K562 (cell line): ENCODE measurements around the gene NEK3. TPM values are rescaled to one million over a fixed set of nuclear protein-coding genes. Genes with fewer than 3 reads are reported as not detected.

Source experiments
- ATF1 ChIP-seq, 2 experiments: fragments of 450-650 bp in 1 of 2; IDR thresholded peaks; 2 replicates each; pipeline ENCODE4 v1.6.1; 2016; ENCODE audit warnings: missing compliant biosample characterization in 1 of 2, missing genetic modification characterization in 1 of 2
- ATF4 ChIP-seq: fragments of 450-650 bp; formaldehyde crosslinking; IDR thresholded peaks from 2 replicates; pipeline ENCODE4 v1.4.0; 2022; ENCODE audit warnings: mild to moderate bottlenecking, moderate library complexity
- ATF7 ChIP-seq: fragments of 450-650 bp; IDR thresholded peaks from 2 replicates; pipeline ENCODE4 v1.7.1; 2014; ENCODE audit warnings: mild to moderate bottlenecking, moderate library complexity
- BRCA1 ChIP-seq, 2 experiments: fragments of 450-650 bp in 1 of 2; sonication (generic) in 1 of 2; formaldehyde crosslinking in 1 of 2; IDR thresholded peaks; 2 replicates each; pipeline versions ENCODE4 v1.5.0 to v1.6.1; 2017 to 2020; ENCODE audit warnings: mild to moderate bottlenecking in 1 of 2, missing genetic modification reagents in 1 of 2
- C11orf30 ChIP-seq: fragments of 450-650 bp; IDR thresholded peaks from 2 replicates; pipeline ENCODE4 v1.6.1; 2016; ENCODE audit warnings: low read depth, mild to moderate bottlenecking
- CEBPG ChIP-seq, 3 experiments: fragments of 200-800 bp in 1 of 3; sonication (Bioruptor generic) in 1 of 3; sonication (generic) in 1 of 3; formaldehyde crosslinking in 1 of 3; IDR thresholded peaks in 2 of 3; conservative IDR thresholded peaks in 1 of 3; 2 replicates each; pipeline versions ENCODE4 v1.6.1 to v1.8.0; 2016 to 2022; ENCODE audit warnings: missing compliant biosample characterization in 2 of 3, missing genetic modification characterization in 2 of 3, mild to moderate bottlenecking in 1 of 3, missing genetic modification reagents in 1 of 3
- DNMT1 ChIP-seq: fragments of 450-650 bp; IDR thresholded peaks from 2 replicates; pipeline ENCODE4 v1.6.1; 2016; ENCODE audit warnings: antibody characterized with exemption, mild to moderate bottlenecking
- FOXJ3 ChIP-seq: sonication (generic); formaldehyde crosslinking; IDR thresholded peaks from 2 replicates; pipeline ENCODE4 v1.4.0; 2020; ENCODE audit warnings: mild to moderate bottlenecking, missing genetic modification reagents
- GATA2 ChIP-seq: sonication (generic); formaldehyde crosslinking; IDR thresholded peaks from 2 replicates; pipeline ENCODE4 v1.4.0; 2020; ENCODE audit warnings: mild to moderate bottlenecking, missing genetic modification reagents
- GATAD2A ChIP-seq: fragments of 450-650 bp; IDR thresholded peaks from 2 replicates; pipeline ENCODE4 v1.6.1; 2017
- HSF4 ChIP-seq: fragments of 250-450 bp; sonication (Bioruptor Pico); IDR thresholded peaks from 2 replicates; pipeline ENCODE4 v2.1.2; 2022; ENCODE audit warnings: mild to moderate bottlenecking, moderate library complexity, borderline replicate concordance
- L3MBTL2 ChIP-seq: fragments of 450-650 bp; IDR thresholded peaks from 2 replicates; pipeline ENCODE4 v1.6.1; 2016; ENCODE audit warnings: mild to moderate bottlenecking, moderate library complexity
- OTX1 ChIP-seq: fragments of 450-650 bp; formaldehyde crosslinking; IDR thresholded peaks from 2 replicates; pipeline ENCODE4 v1.4.0; 2022; ENCODE audit warnings: mild to moderate bottlenecking
- PHB2 ChIP-seq: fragments of 450-650 bp; IDR thresholded peaks from 2 replicates; pipeline ENCODE4 v1.6.1; 2017; ENCODE audit warnings: low read depth
- POLR2G ChIP-seq: fragments of 200-400 bp; formaldehyde crosslinking; IDR thresholded peaks from 2 replicates; pipeline ENCODE4 v1.6.1; 2017; ENCODE audit warnings: low read depth, mild to moderate bottlenecking, antibody characterized with exemption, low read length, moderate library complexity
- PTBP1 ChIP-seq: fragments of 200-400 bp; formaldehyde crosslinking; IDR thresholded peaks from 2 replicates; pipeline ENCODE4 v1.6.1; 2017; ENCODE audit warnings: low read depth, low read length
- PTTG1 ChIP-seq: fragments of 450-650 bp; IDR thresholded peaks from 2 replicates; pipeline ENCODE4 v1.6.1; 2016; ENCODE audit warnings: low read depth, mild to moderate bottlenecking, missing genetic modification characterization, missing compliant biosample characterization
- RB1 ChIP-seq: fragments of 450-650 bp; IDR thresholded peaks from 2 replicates; pipeline ENCODE4 v1.6.1; 2017; ENCODE audit warnings: low read depth, mild to moderate bottlenecking
- RCOR1 ChIP-seq, 2 experiments: IDR thresholded peaks; 2 replicates each; pipeline ENCODE4 v1.6.1; 2012; ENCODE audit warnings: low read depth in 2 of 2, low read length in 2 of 2, borderline replicate concordance in 1 of 2, improper control_type of control experiment in 1 of 2
- ZBTB8A ChIP-seq: fragments of 450-650 bp; IDR thresholded peaks from 2 replicates; pipeline ENCODE4 v1.6.1; 2018; ENCODE audit warnings: mild to moderate bottlenecking, moderate library complexity; ENCODE audit not compliant: partially characterized antibody
- ZEB2 ChIP-seq: fragments of 450-650 bp; IDR thresholded peaks from 2 replicates; pipeline ENCODE4 v1.6.1; 2016
- ZNF184 ChIP-seq: sonication (generic); formaldehyde crosslinking; IDR thresholded peaks from 2 replicates; pipeline ENCODE4 v1.5.0; 2020; ENCODE audit warnings: missing genetic modification reagents
- ZNF311 ChIP-seq: fragments of 250-450 bp; sonication (Bioruptor Pico); IDR thresholded peaks from 2 replicates; pipeline ENCODE4 v1.4.0; 2020; ENCODE audit warnings: mild to moderate bottlenecking, moderate library complexity
- ZNF444 ChIP-seq: fragments of 250-450 bp; sonication (Bioruptor Pico); IDR thresholded peaks from 2 replicates; pipeline ENCODE4 v1.4.0; 2020; ENCODE audit warnings: mild to moderate bottlenecking, moderate library complexity
- polyA plus RNA-seq, 8 experiments: library from polyadenylated mRNA; depleted of rRNA in 4 of 8; stranded (reverse) in 5 of 8; unstranded in 3 of 8; fragments of >200 nt; fragmentation: Nextera tagmentation in 2 of 8; fragmentation: Illumina TruSeq in 1 of 8; extraction: Ambion mirVana in 2 of 8; extraction: Trizol in 1 of 8; gene quantifications; 2 replicates each; pipeline versions ENCODE4 v1.2.1 to v1.2.3, GENCODE V29; 2011 to 2014; ENCODE audit warnings: inconsistent platforms in 1 of 8, missing spikeins in 1 of 8
- total RNA-seq, 7 experiments: library from RNA; depleted of rRNA in 6 of 7; stranded (reverse); fragments of >200 nt in 6 of 7; fragmentation: Illumina TruSeq in 2 of 7; extraction: Trizol in 2 of 7; gene quantifications; 2 replicates each; pipeline versions ENCODE4 v1.2.1 to v1.2.3, GENCODE V29; 2011 to 2021; ENCODE audit warnings: low replicate concordance in 1 of 7
- TF ChIP-seq, protein P1 (sequence below): IDR thresholded peaks from 2 replicates; pipeline ENCODE4 v1.6.1; 2016; ENCODE audit warnings: missing genetic modification characterization, missing compliant biosample characterization
- TF ChIP-seq, protein P2 (sequence below): fragments of 450-650 bp; IDR thresholded peaks from 2 replicates; pipeline ENCODE4 v1.6.1; 2016; ENCODE audit warnings: missing biosample characterization, missing genetic modification characterization
- TF ChIP-seq, protein P3 (sequence below): fragments of 250-450 bp; sonication (Bioruptor Pico); IDR thresholded peaks from 2 replicates; pipeline ENCODE4 v1.8.0; 2021; ENCODE audit warnings: mild to moderate bottlenecking, moderate library complexity

The NEK3 gene
- total and polyA plus RNA-seq, 9 of the 15 experiments (the other 6 are each of a cell fraction or from before 2014, with no cell fraction given): 6.2 to 11.0 (median 9.3) TPM

- no peak for TF ChIP-seq PTTG1
- no peak for TF ChIP-seq BRCA1 (IDR thresholded peaks at IDR 0.05)
- TF ChIP-seq BRCA1 (CRISPR knock-in tag; IDR thresholded peaks at IDR 0.05): no peak
- no peak for TF ChIP-seq DNMT1
- TF ChIP-seq PTBP1: no peak
- no peak for TF ChIP-seq ZBTB8A
- TF ChIP-seq ZEB2: no peak
- no peak for TF ChIP-seq RCOR1 (IDR thresholded peaks at IDR 0.05; ENCODE audit: borderline replicate concordance in 1 of 2, low read depth in 2 of 2, low read length in 2 of 2)
- no peak for TF ChIP-seq GATA2
- TF ChIP-seq GATAD2A: no peak
- TF ChIP-seq POLR2G: no peak
- TF ChIP-seq ATF7: peak; percentile 54; the same call in 1 of the 2 replicates
- TF ChIP-seq L3MBTL2: 0 out of 2 replicates have a peak, but pooled peaks have one; percentile 15
- TF ChIP-seq OTX1 (CRISPR knock-in tag): no peak
- no peak for TF ChIP-seq ZNF311 (CRISPR knock-in tag)
- TF ChIP-seq, protein P1, sequence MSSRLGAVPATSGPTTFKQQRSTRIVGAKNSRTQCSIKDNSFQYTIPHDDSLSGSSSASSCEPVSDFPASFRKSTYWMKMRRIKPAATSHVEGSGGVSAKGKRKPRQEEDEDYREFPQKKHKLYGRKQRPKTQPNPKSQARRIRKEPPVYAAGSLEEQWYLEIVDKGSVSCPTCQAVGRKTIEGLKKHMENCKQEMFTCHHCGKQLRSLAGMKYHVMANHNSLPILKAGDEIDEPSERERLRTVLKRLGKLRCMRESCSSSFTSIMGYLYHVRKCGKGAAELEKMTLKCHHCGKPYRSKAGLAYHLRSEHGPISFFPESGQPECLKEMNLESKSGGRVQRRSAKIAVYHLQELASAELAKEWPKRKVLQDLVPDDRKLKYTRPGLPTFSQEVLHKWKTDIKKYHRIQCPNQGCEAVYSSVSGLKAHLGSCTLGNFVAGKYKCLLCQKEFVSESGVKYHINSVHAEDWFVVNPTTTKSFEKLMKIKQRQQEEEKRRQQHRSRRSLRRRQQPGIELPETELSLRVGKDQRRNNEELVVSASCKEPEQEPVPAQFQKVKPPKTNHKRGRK (tag): no peak
- TF ChIP-seq RB1: no peak
- TF ChIP-seq CEBPG (CRISPR knock-in tag; IDR thresholded peaks at IDR 0.05): peak; percentile 85
- peak; percentile 95 to 98 for TF ChIP-seq CEBPG (tag; conservative IDR thresholded peaks at IDR 0.05 in 1 of 2, IDR thresholded peaks at IDR 0.05 in 1 of 2)
- TF ChIP-seq, protein P2, sequence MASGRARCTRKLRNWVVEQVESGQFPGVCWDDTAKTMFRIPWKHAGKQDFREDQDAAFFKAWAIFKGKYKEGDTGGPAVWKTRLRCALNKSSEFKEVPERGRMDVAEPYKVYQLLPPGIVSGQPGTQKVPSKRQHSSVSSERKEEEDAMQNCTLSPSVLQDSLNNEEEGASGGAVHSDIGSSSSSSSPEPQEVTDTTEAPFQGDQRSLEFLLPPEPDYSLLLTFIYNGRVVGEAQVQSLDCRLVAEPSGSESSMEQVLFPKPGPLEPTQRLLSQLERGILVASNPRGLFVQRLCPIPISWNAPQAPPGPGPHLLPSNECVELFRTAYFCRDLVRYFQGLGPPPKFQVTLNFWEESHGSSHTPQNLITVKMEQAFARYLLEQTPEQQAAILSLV: 0 out of 2 replicates have a peak, but pooled peaks have one; percentile 57
- no peak for TF ChIP-seq FOXJ3 (CRISPR knock-in tag)
- peak; percentile 88 for TF ChIP-seq ATF4
- no peak for TF ChIP-seq HSF4
- TF ChIP-seq ZNF184 (CRISPR knock-in tag): no peak
- TF ChIP-seq ATF1 (CRISPR knock-in tag; IDR thresholded peaks at IDR 0.05): no peak
- TF ChIP-seq ATF1 (tag; IDR thresholded peaks at IDR 0.05): no peak
- TF ChIP-seq ZNF444: no peak
- TF ChIP-seq, protein P3, sequence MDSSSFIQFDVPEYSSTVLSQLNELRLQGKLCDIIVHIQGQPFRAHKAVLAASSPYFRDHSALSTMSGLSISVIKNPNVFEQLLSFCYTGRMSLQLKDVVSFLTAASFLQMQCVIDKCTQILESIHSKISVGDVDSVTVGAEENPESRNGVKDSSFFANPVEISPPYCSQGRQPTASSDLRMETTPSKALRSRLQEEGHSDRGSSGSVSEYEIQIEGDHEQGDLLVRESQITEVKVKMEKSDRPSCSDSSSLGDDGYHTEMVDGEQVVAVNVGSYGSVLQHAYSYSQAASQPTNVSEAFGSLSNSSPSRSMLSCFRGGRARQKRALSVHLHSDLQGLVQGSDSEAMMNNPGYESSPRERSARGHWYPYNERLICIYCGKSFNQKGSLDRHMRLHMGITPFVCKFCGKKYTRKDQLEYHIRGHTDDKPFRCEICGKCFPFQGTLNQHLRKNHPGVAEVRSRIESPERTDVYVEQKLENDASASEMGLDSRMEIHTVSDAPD (CRISPR knock-in tag): no peak
- no peak for TF ChIP-seq PHB2
- TF ChIP-seq C11orf30: no peak
These were observed 54.8 kb downstream of the NEK3 start (continued) for GRCh38 chr13:52104624-52105023.
